ENCODE results near the gene LDLRAD4.
"Not testable (repeated sequence)": the region's sequence is repeated elsewhere in the genome, so short reads cannot be mapped to it uniquely, and the experiment has no call there.

The LDLRAD4 gene

GRCh38 chr18:13481331-13481730 is 262.8 kb downstream of the LDLRAD4 start:
- DNase-seq, result no peak

GRCh38 chr18:13481820-13482617 is 263.5 kb downstream of the LDLRAD4 start:
- no peak for DNase-seq

DNA sequence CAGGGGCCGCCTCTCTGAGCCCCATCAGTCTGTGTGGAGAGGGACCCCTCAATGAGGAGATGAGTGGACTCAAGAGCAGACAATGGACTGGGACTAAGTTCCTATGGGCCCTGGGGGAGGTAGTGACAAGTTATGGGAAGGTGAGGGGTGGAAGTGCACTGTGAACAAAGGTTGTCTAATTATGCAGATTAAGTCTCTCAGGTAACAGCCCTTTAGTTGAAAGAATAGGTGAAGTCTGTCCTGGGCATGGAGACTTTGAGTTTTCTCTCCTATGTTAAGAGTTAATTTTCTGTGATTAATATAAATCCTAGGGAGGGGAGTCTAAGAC is 264.0 kb downstream of the LDLRAD4 start:
- no peak for DNase-seq

GRCh38 chr18:13483316-13484270 is 265.0 kb downstream of the LDLRAD4 start:
- no peak for DNase-seq

DNA sequence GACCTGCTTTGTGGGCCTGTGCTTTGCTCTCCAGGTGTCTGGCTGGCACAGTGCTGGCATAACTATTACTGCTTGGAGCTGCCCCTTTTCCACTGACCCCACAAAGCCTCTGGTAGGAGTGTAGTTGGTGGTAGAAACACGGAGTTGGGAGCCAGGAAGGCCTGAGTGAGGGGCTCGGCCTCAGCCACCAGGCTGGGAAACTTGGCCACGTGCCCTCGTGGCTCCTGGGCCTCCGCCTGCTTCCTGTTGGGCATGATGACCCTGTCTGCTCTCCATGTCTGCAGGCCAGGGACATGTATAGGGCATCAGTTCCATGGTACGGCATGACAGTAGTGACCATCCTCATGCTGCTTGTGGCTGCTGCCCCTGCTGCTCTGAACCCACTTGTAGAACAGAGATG is 266.6 kb downstream of the LDLRAD4 start:
- no peak for DNase-seq

DNA sequence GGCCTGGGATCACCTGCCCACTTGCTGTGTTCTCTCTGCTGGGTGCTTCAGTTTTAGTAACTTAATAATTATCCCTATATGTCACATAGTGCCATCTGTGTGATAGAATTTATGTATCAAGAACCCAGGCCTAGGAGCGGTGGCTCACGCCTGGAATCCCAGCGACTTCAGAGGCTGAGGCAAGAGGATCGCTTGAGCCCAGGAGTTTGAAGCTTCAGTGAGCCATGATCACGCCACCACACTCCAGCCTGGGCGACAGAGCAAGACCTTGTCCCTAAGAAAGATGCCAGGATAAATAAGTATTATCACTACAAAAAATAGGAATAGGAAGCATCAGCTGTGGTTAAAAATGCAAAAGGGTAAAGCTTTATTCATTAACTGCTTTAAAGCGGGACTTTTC is 267.0 kb downstream of the LDLRAD4 start:
- no peak for DNase-seq

DNA sequence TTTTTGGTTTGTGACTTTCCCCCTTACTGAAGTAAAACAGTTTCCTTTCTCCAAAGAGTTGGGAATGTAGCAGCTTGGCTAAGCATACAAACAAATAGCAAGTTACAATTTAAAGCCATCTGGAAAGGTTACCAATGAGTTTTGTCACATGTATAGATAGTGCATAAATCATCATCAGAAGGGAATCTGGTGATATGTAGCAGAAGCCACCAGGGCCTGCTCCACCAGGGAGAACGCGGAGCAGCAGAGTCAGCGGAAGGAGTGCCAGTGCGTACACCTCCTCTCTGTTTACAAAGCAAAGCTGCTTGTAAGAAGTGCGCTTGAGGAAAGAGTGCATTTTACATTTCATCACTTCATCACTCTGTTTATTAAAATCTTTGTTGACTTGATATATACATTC is 267.7 kb downstream of the LDLRAD4 start:
- DNase-seq, result no peak

DNA sequence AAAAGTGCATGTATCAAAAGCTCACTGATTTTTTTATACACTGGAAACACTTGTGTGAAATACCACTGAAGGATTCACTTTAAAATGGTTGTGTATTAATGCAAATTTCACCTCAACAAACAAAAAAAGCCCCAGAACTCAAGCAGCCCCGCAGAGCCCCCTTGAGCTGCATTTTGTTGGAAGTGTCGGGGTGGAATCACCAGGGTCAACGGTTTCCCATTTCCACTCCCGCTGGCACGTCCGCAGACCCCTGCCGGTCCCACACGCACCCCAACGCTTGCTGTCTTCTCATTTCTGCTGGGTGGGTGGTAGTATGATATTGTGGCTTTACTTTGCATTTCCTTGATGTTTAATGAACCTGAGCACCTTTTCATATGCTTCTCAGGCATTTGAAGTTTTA is 268.1 kb downstream of the LDLRAD4 start:
- no peak for DNase-seq

- no peak for DNase-seq
Observed at GRCh38 chr18:13487237-13487636, 268.7 kb downstream of the LDLRAD4 start.

DNA sequence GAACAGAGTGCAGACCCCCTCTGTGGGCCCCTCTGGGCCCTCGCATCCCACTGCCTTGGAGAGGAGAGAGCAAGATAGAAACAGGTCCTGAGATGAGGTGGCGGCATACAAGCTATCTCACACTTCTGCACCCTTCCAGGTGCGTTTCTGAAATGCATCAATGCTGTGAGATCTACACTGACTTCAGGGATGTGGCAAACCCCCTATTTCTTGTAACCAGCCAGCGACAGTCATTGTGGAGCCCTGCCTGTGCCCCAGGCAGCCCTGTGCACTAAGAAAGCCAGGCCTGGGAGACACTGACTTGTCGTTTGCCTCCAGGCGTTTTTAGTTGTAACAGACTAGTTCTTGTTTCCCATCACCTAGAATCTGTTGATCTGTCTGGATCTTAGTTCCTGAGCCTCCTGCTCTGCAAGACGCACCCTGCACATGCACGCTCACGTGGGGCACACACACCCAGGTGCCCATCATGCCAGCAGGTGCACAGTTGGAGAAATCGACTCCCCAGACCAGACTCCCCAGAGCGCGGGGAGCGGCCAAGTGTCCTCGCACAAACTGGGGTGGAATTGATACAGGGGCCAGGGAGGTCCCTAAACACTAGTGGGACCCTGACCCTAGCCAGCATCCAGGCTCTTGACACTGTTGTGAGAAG is 269.8 kb downstream of the LDLRAD4 start:
- DNase-seq, result no peak

DNA sequence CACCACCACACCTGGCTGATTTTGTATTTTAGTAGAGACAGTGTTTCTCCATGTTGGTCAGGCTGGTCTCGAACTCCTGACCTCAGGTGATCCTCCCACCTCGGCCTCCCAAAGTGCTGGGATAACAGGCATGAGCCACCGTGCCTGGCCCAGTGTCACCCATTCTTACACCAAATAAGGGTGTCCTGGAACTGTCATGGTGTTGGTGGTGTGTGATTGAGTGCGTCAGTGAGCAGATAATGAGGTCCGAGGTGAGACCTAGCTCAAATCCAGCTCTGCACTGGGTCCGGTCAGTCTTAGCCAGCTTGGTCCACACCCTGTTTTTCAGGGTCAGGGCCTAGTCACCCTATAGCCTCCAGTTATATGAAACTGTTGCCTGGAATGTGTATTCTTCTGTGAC is 270.7 kb downstream of the LDLRAD4 start:
- not testable (repeated sequence) for DNase-seq

DNA sequence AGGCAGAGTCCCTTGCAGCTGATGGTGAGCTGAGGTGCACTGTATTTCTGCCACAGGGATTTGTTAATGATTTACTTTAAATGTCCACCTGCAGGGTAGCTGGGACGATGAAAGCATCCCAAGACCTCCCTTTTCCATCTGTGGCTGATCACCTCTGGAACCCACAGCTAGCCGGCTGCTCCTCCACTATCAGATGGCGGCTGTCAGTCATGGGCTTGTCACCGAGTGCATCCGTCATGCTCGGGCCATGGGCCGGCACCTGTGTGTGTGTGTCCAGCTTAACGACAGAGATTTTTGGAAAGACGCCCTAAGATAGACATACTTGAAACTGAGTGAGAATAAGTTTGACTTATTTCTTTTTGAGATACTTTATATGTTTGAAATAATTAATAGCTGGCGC is 272.6 kb downstream of the LDLRAD4 start:
- no peak for DNase-seq

GRCh38 chr18:13492314-13492713 is 273.8 kb downstream of the LDLRAD4 start:
- no peak for DNase-seq

- no peak for DNase-seq
Observed at GRCh38 chr18:13493079-13493478, 274.5 kb downstream of the LDLRAD4 start.

- DNase-seq, result no peak
Observed at GRCh38 chr18:13493725-13494124, 275.2 kb downstream of the LDLRAD4 start.

DNA sequence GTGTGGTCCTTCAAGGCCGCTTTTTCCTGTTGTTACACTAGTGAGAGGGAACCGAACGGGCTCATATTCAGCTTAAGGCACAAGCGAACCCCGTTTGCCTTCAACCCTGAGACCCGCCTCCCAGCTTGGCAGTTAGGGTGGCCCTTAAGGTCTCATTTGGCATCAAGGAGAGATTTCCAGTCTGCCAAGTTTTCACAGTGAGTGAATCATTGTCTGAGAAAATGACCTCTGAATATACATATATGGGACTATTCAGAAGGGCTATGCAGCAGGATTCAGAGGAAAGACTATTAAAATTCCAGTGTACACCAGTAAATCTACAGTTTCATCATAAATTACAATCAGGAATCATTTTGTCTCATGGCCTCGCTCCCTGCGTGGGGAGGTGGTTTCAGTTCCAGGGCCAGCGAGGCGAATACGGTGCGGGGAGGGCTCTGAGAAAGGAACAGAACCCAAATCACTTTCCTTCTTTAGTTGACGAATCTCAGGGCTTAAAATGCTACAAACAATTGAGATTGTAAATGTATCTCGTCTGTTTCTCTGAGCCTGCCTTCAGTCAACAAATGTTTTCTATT is 276.4 kb downstream of the LDLRAD4 start:
- no peak for DNase-seq

- DNase-seq, result no peak
Observed at GRCh38 chr18:13495961-13496360, 277.4 kb downstream of the LDLRAD4 start.

GRCh38 chr18:13496691-13497281 is 278.2 kb downstream of the LDLRAD4 start:
- no peak for DNase-seq

DNA sequence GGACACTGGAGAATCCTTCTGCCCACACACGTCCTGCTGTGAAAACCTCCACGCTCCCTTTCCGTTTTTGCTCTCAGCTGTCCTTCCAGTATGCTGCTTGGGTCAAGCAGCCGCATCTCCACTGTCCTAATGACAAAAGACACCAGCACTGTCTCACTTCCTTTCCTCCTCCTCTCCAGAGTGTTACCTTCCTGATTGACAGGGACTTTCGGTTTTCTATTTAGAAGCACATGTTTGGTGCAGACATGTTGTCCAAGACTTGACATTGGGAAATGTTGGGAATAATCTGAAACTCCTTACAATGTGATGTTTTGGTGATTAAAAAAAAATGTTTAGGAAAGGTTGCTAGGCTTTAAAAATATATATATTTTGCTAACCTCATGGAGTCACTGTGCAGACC is 281.2 kb downstream of the LDLRAD4 start:
- DNase-seq, result no peak

DNA sequence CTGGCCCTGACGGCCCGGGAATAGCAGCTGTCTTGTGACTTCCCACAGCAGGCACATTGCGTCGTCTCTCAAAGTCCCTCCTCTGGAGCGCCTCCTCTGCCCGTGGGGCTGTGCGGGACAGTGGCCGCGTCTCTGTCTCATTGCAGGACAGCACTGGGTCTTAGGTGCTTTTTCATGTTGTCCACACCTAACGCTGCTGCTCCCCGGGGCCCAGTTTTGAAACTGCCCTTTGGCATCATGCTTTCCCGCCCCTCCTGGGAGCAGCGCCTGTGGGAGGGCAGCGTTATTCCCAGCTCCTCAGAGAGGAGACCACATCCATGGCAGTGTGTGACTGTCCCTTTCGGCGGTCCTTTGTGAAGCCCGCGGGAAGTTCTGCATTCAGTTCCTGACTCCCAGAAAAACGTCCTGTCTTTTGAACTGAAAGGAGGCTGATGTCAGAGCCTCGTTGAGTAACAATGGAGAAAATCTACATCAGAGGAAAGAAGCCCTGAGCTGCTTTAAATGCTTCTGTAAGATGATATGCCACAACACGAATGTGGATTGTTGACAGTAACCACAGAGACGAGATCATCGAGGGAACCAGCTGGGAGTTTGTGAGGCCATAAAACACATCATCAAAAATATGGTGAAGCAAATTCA is 281.8 kb downstream of the LDLRAD4 start:
- DNase-seq, result peak; percentile 83

DNA sequence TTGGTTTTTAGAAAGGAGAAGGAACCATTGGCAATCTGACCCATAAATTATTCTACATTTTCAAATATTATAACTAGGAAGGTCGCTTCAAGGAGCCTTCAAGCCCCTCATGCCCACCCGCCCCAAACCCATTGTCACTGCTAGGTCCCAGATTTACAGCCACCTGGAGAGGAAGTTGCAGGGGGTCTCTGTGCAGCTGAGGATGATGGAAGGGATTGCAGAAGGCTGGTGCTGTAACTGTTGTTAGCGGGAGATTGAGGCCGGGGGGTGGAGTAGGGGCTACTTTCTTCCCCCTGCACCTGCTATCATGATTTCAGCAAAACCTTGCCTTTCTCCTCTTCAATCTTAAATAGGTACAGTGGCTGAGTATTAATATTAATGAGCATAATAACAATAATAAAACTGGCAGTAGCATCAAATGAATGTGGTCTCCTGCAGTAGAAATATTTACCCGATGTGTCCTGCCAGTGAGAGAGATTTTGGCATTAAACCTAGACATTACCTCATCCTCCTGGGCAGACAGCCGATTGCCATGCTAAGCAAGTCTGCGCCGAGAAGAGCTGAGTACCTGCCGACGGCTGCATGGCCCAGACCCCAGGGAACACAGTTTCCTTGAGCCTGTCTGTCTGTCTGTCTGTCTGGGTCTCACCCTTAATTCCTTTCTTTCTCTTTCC is 282.4 kb downstream of the LDLRAD4 start:
- peak; percentile 80 for DNase-seq

- no peak for DNase-seq
Observed at GRCh38 chr18:13501543-13501887, 283.0 kb downstream of the LDLRAD4 start.

Data from COR-L47 (cell line).